ENCODE results near the gene SLFN14.
"Not testable (repeated sequence)": the region's sequence is repeated elsewhere in the genome, so short reads cannot be mapped to it uniquely, and the experiment has no call there.

SLFN14 gene

GRCh38 chr17:35559495-35560210 lies 966 bp downstream of the SLFN14 start:
- DNase-seq (ENCODE audit: low spot score) = no peak

- DNase-seq (ENCODE audit: low spot score) = no peak
Measured at GRCh38 chr17:35557353-35557752, 3.3 kb downstream of the SLFN14 start.

- no peak for DNase-seq (ENCODE audit: low spot score)
Measured at GRCh38 chr17:35555691-35556090, 4.9 kb downstream of the SLFN14 start.

- DNase-seq (ENCODE audit: low spot score) = no peak
Measured at GRCh38 chr17:35554668-35555067, 6.0 kb downstream of the SLFN14 start.

- no peak for DNase-seq (ENCODE audit: low spot score)
Measured at GRCh38 chr17:35553310-35553709, 7.3 kb downstream of the SLFN14 start.

GRCh38 chr17:35548978-35549377 lies 11.6 kb downstream of the SLFN14 start:
- DNase-seq (ENCODE audit: low spot score) = no peak

GRCh38 chr17:35548208-35548810 lies 12.3 kb downstream of the SLFN14 start:
- no peak for DNase-seq (ENCODE audit: low spot score)

- no peak for DNase-seq (ENCODE audit: low spot score)
Measured at GRCh38 chr17:35546487-35546886, 14.1 kb downstream of the SLFN14 start.

GRCh38 chr17:35545150-35545549 lies 15.5 kb downstream of the SLFN14 start:
- DNase-seq (ENCODE audit: low spot score) = no peak

GRCh38 chr17:35543856-35544255 lies 16.8 kb downstream of the SLFN14 start:
- DNase-seq (ENCODE audit: low spot score) = no peak

- no peak for DNase-seq (ENCODE audit: low spot score)
Measured at GRCh38 chr17:35542990-35543389, 17.6 kb downstream of the SLFN14 start.

- no peak for DNase-seq (ENCODE audit: low spot score)
Measured at GRCh38 chr17:35541434-35541833, 19.2 kb downstream of the SLFN14 start.

GRCh38 chr17:35540589-35541404 lies 19.8 kb downstream of the SLFN14 start:
- no peak for DNase-seq (ENCODE audit: low spot score)

GRCh38 chr17:35539659-35540026 lies 21.0 kb downstream of the SLFN14 start:
- no peak for DNase-seq (ENCODE audit: low spot score)

- DNase-seq (ENCODE audit: low spot score) = no peak
Measured at GRCh38 chr17:35537601-35538141, 22.9 kb downstream of the SLFN14 start, which contains the start of gene SLFN12L. Gene SLFN12L, minus strand, starts transcription at chr17:35537678. Its CDS starts 15,314 bp downstream, at chr17:35522364.

GRCh38 chr17:35536664-35537171 lies 23.9 kb downstream of the SLFN14 start:
- DNase-seq (ENCODE audit: low spot score) = no peak

- DNase-seq (ENCODE audit: low spot score) = not testable (repeated sequence)
Measured at GRCh38 chr17:35535406-35535805, 25.2 kb downstream of the SLFN14 start.

GRCh38 chr17:35534576-35535093 lies 26.0 kb downstream of the SLFN14 start:
- no peak for DNase-seq (ENCODE audit: low spot score)

- no peak for DNase-seq (ENCODE audit: low spot score)
Measured at GRCh38 chr17:35531160-35531559, 29.5 kb downstream of the SLFN14 start.

GRCh38 chr17:35529866-35530265 lies 30.8 kb downstream of the SLFN14 start:
- no peak for DNase-seq (ENCODE audit: low spot score)

GRCh38 chr17:35529326-35529725 lies 31.3 kb downstream of the SLFN14 start:
- not testable (repeated sequence) for DNase-seq (ENCODE audit: low spot score)

GRCh38 chr17:35523296-35523695 lies 37.3 kb downstream of the SLFN14 start:
- DNase-seq (ENCODE audit: low spot score) = no peak
